Neural cell (in vitro differentiated cells): ENCODE data around the gene GRIA1.

ENCODE experiments used
- EP300 ChIP-seq: fragments of 450-650 bp; conservative IDR thresholded peaks from 2 replicates; pipeline ENCODE4 v1.6.1; 2014; ENCODE audit warnings: antibody characterized with exemption, mild to moderate bottlenecking, moderate library complexity; ENCODE audit not compliant: poor library complexity, severe bottlenecking
- EZH2 ChIP-seq: fragments of 200-600, 300-800 bp; shearing (Covaris generic), sonication (generic); IDR thresholded peaks from 2 replicates; pipeline ENCODE4 v1.6.1; 2014; ENCODE audit warnings: antibody characterized with exemption, low read length, borderline replicate concordance, mild to moderate bottlenecking; ENCODE audit not compliant: insufficient read depth, poor library complexity, severe bottlenecking
- MXI1 ChIP-seq: fragments of 450-650 bp; conservative IDR thresholded peaks from 2 replicates; pipeline ENCODE4 v1.6.1; 2014; ENCODE audit warnings: antibody characterized with exemption, mild to moderate bottlenecking; ENCODE audit not compliant: poor library complexity, severe bottlenecking
- POLR2AphosphoS5 ChIP-seq: IDR thresholded peaks from 2 replicates; pipeline ENCODE4 v1.6.1; 2012
- RAD21 ChIP-seq: fragments of 450-650 bp; conservative IDR thresholded peaks from 2 replicates; pipeline ENCODE4 v1.6.1; 2014; ENCODE audit warnings: antibody characterized with exemption, mild to moderate bottlenecking, moderate library complexity
- SMC3 ChIP-seq: fragments of 450-650 bp; conservative IDR thresholded peaks from 2 replicates; pipeline ENCODE4 v1.6.1; 2014; ENCODE audit warnings: antibody characterized with exemption, mild to moderate bottlenecking, moderate library complexity; ENCODE audit not compliant: poor library complexity
- TAF1 ChIP-seq: IDR thresholded peaks from 2 replicates; pipeline ENCODE4 v1.6.1; 2012; ENCODE audit warnings: low read depth
- TF ChIP-seq, protein P1 (sequence below): fragments of 450-650 bp; IDR thresholded peaks from 2 replicates; pipeline ENCODE4 v1.5.1; 2014; ENCODE audit warnings: antibody characterized with exemption, mild to moderate bottlenecking, moderate library complexity; ENCODE audit not compliant: poor library complexity, severe bottlenecking

DNA sequence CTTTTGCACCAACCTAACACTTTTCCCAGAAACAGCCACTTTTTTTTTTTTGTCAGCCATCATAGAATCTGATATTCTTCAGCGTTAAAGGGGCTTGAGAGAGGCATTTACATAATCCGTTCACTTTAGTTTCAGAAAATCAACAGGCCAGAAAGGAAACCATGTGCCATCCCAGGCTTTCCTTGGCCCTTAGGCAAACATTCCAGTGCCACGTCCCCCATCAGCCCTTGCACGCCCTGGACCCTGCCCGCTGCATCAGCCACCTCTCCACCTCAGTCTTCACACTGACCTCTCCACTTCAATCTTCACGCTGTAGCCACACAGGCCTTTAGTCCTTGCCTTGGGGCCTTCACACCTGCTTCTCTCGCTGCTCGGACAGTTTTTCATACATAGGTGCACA is 123.2 kb downstream of the GRIA1 start:
- TF ChIP-seq, protein P1, sequence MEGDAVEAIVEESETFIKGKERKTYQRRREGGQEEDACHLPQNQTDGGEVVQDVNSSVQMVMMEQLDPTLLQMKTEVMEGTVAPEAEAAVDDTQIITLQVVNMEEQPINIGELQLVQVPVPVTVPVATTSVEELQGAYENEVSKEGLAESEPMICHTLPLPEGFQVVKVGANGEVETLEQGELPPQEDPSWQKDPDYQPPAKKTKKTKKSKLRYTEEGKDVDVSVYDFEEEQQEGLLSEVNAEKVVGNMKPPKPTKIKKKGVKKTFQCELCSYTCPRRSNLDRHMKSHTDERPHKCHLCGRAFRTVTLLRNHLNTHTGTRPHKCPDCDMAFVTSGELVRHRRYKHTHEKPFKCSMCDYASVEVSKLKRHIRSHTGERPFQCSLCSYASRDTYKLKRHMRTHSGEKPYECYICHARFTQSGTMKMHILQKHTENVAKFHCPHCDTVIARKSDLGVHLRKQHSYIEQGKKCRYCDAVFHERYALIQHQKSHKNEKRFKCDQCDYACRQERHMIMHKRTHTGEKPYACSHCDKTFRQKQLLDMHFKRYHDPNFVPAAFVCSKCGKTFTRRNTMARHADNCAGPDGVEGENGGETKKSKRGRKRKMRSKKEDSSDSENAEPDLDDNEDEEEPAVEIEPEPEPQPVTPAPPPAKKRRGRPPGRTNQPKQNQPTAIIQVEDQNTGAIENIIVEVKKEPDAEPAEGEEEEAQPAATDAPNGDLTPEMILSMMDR = no peak
- no peak for TF ChIP-seq EZH2
- TF ChIP-seq POLR2AphosphoS5 = no peak
- no peak for TF ChIP-seq TAF1
- no peak for TF ChIP-seq SMC3
- no peak for TF ChIP-seq MXI1
- TF ChIP-seq RAD21 = no peak
- no peak for TF ChIP-seq EP300
